Central memory CD8-positive, alpha-beta T cell (primary cell): Measurements from ENCODE around the gene HES1.
A peak's percentile ranks its signal among the peaks of the same experiment; 100 is the strongest.

Experiments used
- ATAC-seq: fragments of 150-1000 bp; cut with Tn5 transposase; replicated peaks from 2 replicates; pipeline ENCODE4 v1.10.0; 2022; ENCODE audit warnings: mild to moderate bottlenecking, moderate FRiP score, moderate number of reproducible peaks; ENCODE audit not compliant: poor library complexity, severe bottlenecking; ENCODE audit errors: extremely low read depth
- DNase-seq, 2 donors: peaks; one replicate each; pipeline ENCODE4 v3.0.0; 2021; ENCODE audit warnings: low spot score in 2 of 2
- H3K27ac Mint-ChIP-seq: one replicate; pipeline ENCODE4 v1.8.0; 2022; ENCODE audit warnings: low read depth, mild to moderate bottlenecking, moderate library complexity, mixed read lengths
- H3K27me3 Mint-ChIP-seq: one replicate; pipeline ENCODE4 v1.8.0; 2022; ENCODE audit warnings: mixed read lengths
- H3K36me3 Mint-ChIP-seq: one replicate; pipeline ENCODE4 v1.8.0; 2022; ENCODE audit warnings: mild to moderate bottlenecking, moderate library complexity, mixed read lengths; ENCODE audit not compliant: insufficient read depth
- H3K4me1 Mint-ChIP-seq: one replicate; pipeline ENCODE4 v1.8.0; 2022; ENCODE audit warnings: mixed read lengths
- H3K4me3 Mint-ChIP-seq: one replicate; pipeline ENCODE4 v1.8.0; 2022; ENCODE audit warnings: mild to moderate bottlenecking, moderate library complexity, mixed read lengths
- H3K9me3 Mint-ChIP-seq: one replicate; pipeline ENCODE4 v1.8.0; 2022; ENCODE audit warnings: mixed read lengths

Gene HES1

DNA sequence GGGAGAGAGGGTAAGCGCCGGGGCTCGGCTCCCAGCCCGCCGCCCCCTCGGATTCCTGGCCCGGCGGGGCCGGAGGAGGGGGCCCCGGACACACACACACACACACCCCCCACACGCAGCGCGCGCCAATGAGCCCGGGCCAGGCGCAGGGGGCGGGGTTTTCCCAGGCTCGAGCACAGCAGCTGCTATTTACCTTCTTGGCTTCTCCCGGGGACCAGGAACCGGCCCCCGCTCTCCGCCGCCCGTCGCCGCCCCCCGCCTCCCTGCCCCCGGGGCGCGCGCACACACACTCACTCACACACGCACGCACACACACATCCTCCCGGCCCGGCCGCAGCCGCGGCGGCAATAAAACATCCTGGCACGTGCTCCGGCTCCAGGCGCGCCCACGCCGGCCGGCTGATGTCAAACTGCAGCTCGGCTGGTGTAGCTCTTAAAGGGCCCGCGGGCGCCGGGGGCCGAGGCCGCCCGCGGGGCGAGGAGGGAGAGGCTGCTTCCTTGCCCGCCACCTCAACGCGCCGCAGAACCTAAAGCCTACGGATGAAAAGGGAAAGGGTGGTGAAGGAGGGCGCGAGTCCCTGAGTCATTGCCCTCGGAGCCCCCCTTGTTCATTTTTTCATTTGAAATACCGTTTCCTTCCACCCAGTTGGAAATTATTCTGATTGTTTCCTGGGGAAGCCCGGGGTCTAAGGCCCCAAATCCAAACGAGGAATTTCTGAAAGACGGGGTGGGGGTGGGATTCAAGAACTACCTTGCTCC lies 1.0 kb upstream of the HES1 start:
- Mint-ChIP-seq H3K4me1 (peaks cover 39% of the 10 kb centered on the region), H3K27me3 (peaks cover 88% of the 10 kb centered on the region), H3K27ac (peak overlapping the region; percentile 94), H3K4me3 (peak overlapping the region; percentile 84), H3K36me3 (peaks cover 18% of the 10 kb centered on the region), H3K9me3 (no peaks in the 10 kb centered on the region)
- ATAC-seq = peak; percentile 74
- DNase-seq = peak; percentile 58 to 66

- Mint-ChIP-seq H3K27ac (no peak overlapping the region), H3K4me3 (peak overlapping the region; percentile 84), H3K4me1 (peaks cover 39% of the 10 kb centered on the region), H3K36me3 (peaks cover 18% of the 10 kb centered on the region), H3K9me3 (no peaks in the 10 kb centered on the region), H3K27me3 (peaks cover 88% of the 10 kb centered on the region)
- ATAC-seq = no peak
- DNase-seq = no peak
These were observed 487 bp upstream of the HES1 start for GRCh38 chr3:194135516-194135805.

- H3K27ac Mint-ChIP-seq = peak overlapping the region; percentile 83
- H3K4me1 Mint-ChIP-seq = peaks cover 33% of the 10 kb centered on the region
- ATAC-seq (no peak), DNase-seq (no peak)
- peaks cover 16% of the 10 kb centered on the region for H3K36me3 Mint-ChIP-seq
- peak overlapping the region; percentile 84 for H3K4me3 Mint-ChIP-seq
- H3K9me3 Mint-ChIP-seq = no peaks in the 10 kb centered on the region
- H3K27me3 Mint-ChIP-seq = peaks cover 77% of the 10 kb centered on the region
These were observed 615 bp downstream of the HES1 start for GRCh38 chr3:194136519-194137007.

DNA sequence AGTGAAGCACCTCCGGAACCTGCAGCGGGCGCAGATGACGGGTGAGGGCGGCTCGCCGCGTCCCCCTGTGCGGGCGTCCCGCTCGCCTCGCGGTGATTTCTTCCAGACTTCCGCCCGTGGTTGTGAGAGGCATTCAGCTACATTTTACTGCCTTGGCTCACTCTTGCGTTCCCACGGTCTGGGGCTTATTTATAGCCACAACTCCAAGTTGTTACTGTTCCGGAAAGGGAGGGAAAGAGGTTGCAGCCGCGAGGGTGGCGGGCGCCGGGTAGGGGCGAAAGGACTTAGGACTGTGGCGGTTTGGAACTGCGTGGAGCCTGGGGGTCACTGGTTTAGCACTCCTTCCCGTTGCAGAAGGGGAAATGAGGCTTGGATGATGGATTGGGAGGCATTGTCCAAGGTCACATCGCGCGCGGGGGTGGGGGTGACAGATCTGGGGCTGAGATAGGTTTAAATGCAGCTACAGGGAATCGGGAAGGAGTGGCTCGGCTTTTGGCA lies 1.1 kb downstream of the HES1 start:
- no peaks in the 10 kb centered on the region for H3K9me3 Mint-ChIP-seq
- H3K4me1 Mint-ChIP-seq = peaks cover 32% of the 10 kb centered on the region
- peaks cover 14% of the 10 kb centered on the region for H3K36me3 Mint-ChIP-seq
- DNase-seq (no peak), ATAC-seq (peak; percentile 11)
- H3K27ac Mint-ChIP-seq = peak overlapping the region; percentile 83
- peak overlapping the region; percentile 84 for H3K4me3 Mint-ChIP-seq
- H3K27me3 Mint-ChIP-seq = peaks cover 77% of the 10 kb centered on the region

DNA sequence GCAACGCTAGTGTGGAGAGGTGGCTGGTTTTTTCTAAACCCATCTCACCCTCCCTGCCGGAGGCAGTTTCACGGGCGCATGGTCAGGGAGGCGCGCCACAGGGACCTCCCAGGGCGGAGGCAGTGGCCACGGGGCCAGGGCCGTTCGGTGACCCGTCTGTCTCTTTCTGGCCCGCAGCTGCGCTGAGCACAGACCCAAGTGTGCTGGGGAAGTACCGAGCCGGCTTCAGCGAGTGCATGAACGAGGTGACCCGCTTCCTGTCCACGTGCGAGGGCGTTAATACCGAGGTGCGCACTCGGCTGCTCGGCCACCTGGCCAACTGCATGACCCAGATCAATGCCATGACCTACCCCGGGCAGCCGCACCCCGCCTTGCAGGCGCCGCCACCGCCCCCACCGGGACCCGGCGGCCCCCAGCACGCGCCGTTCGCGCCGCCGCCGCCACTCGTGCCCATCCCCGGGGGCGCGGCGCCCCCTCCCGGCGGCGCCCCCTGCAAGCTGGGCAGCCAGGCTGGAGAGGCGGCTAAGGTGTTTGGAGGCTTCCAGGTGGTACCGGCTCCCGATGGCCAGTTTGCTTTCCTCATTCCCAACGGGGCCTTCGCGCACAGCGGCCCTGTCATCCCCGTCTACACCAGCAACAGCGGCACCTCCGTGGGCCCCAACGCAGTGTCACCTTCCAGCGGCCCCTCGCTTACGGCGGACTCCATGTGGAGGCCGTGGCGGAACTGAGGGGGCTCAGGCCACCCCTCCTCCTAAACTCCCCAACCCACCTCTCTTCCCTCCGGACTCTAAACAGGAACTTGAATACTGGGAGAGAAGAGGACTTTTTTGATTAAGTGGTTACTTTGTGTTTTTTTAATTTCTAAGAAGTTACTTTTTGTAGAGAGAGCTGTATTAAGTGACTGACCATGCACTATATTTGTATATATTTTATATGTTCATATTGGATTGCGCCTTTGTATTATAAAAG lies 1.8 kb downstream of the HES1 start:
- Mint-ChIP-seq H3K27me3 (peaks cover 77% of the 10 kb centered on the region), H3K9me3 (no peaks in the 10 kb centered on the region), H3K36me3 (peaks cover 15% of the 10 kb centered on the region), H3K4me3 (peak overlapping the region; percentile 84), H3K27ac (peak overlapping the region; percentile 83), H3K4me1 (peaks cover 39% of the 10 kb centered on the region)
- DNase-seq (peak in 1 of 2 donors; percentile 14), ATAC-seq (peak; percentile 35)

- H3K4me3 Mint-ChIP-seq = no peak overlapping the region
- peaks cover 12% of the 10 kb centered on the region for H3K36me3 Mint-ChIP-seq
- H3K27me3 Mint-ChIP-seq = peaks cover 69% of the 10 kb centered on the region
- no peak for DNase-seq
- no peak for ATAC-seq
- H3K27ac Mint-ChIP-seq = no peak overlapping the region
- H3K4me1 Mint-ChIP-seq = peaks cover 31% of the 10 kb centered on the region
- no peaks in the 10 kb centered on the region for H3K9me3 Mint-ChIP-seq
These were observed 2.8 kb downstream of the HES1 start for GRCh38 chr3:194138732-194139070.

- H3K36me3 Mint-ChIP-seq = peaks cover 12% of the 10 kb centered on the region
- H3K9me3 Mint-ChIP-seq = no peaks in the 10 kb centered on the region
- no peak for DNase-seq
- H3K27ac Mint-ChIP-seq = no peak overlapping the region
- H3K27me3 Mint-ChIP-seq = peaks cover 65% of the 10 kb centered on the region
- ATAC-seq = no peak
- no peak overlapping the region for H3K4me3 Mint-ChIP-seq
- H3K4me1 Mint-ChIP-seq = peaks cover 29% of the 10 kb centered on the region
These were observed 3.3 kb downstream of the HES1 start for GRCh38 chr3:194139071-194139813.

DNA sequence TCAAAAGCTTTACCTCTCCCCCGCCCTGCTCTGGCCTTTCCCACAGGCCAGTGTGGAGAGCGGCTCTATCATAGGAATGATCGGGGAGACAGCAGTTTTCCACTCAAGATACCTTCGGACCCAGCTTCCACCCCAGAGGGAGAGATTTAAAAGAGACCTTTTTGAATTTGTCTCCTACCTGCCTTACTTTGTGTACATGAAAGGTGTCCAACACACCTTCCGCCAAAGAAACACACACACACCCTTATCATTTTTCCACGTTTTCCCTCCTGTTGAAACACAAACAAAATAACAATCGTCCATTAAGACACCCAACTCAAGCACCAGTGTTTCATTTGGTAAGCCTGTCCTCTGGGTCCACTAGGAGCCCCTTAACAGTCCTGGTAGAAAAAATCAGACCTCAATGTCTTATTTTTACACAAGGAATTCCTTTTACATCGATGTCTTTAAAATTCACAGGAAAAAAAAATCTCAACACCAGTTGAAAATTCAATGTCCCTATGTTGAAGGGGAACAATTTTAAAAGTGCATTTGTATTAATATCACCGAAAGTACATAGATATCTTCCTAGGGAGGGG lies 4.0 kb downstream of the HES1 start:
- peaks cover 29% of the 10 kb centered on the region for H3K4me1 Mint-ChIP-seq
- peak overlapping the region; percentile 17 for H3K4me3 Mint-ChIP-seq
- H3K27ac Mint-ChIP-seq = no peak overlapping the region
- H3K36me3 Mint-ChIP-seq = peaks cover 10% of the 10 kb centered on the region
- DNase-seq (no peak), ATAC-seq (no peak)
- H3K27me3 Mint-ChIP-seq = peaks cover 67% of the 10 kb centered on the region
- H3K9me3 Mint-ChIP-seq = no peaks in the 10 kb centered on the region

- no peak overlapping the region for H3K27ac Mint-ChIP-seq
- peaks cover 27% of the 10 kb centered on the region for H3K4me1 Mint-ChIP-seq
- peaks cover 68% of the 10 kb centered on the region for H3K27me3 Mint-ChIP-seq
- peaks cover 9% of the 10 kb centered on the region for H3K36me3 Mint-ChIP-seq
- no peaks in the 10 kb centered on the region for H3K9me3 Mint-ChIP-seq
- H3K4me3 Mint-ChIP-seq = peak overlapping the region; percentile 29
- no peak for ATAC-seq
- no peak for DNase-seq
These were observed 4.8 kb downstream of the HES1 start for GRCh38 chr3:194140520-194141414.

GRCh38 chr3:194141415-194142155 lies 5.6 kb downstream of the HES1 start:
- ATAC-seq (peak; percentile 50), DNase-seq (no peak)
- Mint-ChIP-seq H3K36me3 (peaks cover 3% of the 10 kb centered on the region), H3K27me3 (peaks cover 60% of the 10 kb centered on the region), H3K4me3 (peak overlapping the region; percentile 56), H3K4me1 (peaks cover 19% of the 10 kb centered on the region), H3K9me3 (no peaks in the 10 kb centered on the region), H3K27ac (peak overlapping the region; percentile 10)
